ENCODE results near the gene FLRT2.

DNA sequence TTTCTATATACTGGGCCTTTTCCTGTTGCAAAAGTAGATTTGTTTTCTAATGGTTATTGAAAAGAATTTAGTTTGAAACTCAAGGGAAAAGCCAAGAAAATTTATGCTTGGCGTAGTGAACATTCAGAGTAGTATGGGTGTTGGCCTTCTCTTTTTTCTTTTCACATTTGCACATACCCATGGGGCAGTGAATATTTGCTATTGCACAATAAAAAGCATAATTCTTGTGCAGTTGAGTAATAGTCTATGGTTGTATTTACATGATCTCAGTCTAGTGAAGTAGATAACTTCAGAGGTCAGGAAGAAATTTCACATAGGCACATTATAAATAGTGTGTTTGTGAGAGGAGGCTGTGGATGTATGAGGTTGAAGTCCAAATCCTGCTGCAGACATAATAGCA lies 158.1 kb downstream of the FLRT2 start:
- TF ChIP-seq NR3C1 (CRISPR knock-in tag; conservative IDR thresholded peaks at IDR 0.05; ENCODE audit: low read depth), result no peak
- TF ChIP-seq, protein P1, sequence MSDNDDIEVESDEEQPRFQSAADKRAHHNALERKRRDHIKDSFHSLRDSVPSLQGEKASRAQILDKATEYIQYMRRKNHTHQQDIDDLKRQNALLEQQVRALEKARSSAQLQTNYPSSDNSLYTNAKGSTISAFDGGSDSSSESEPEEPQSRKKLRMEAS (CRISPR knock-in tag; IDR thresholded peaks at IDR 0.05), result no peak
- TF ChIP-seq, protein P2, sequence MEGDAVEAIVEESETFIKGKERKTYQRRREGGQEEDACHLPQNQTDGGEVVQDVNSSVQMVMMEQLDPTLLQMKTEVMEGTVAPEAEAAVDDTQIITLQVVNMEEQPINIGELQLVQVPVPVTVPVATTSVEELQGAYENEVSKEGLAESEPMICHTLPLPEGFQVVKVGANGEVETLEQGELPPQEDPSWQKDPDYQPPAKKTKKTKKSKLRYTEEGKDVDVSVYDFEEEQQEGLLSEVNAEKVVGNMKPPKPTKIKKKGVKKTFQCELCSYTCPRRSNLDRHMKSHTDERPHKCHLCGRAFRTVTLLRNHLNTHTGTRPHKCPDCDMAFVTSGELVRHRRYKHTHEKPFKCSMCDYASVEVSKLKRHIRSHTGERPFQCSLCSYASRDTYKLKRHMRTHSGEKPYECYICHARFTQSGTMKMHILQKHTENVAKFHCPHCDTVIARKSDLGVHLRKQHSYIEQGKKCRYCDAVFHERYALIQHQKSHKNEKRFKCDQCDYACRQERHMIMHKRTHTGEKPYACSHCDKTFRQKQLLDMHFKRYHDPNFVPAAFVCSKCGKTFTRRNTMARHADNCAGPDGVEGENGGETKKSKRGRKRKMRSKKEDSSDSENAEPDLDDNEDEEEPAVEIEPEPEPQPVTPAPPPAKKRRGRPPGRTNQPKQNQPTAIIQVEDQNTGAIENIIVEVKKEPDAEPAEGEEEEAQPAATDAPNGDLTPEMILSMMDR (IDR thresholded peaks at IDR 0.05), result no peak
